LNCAP (cell line): Measurements from ENCODE around the gene NAA60.

Experiments
- CTCF ChIP-seq: fragments of 450-650 bp; IDR thresholded peaks from 2 replicates; pipeline ENCODE4 v1.5.1; 2017; ENCODE audit warnings: mild to moderate bottlenecking

Gene NAA60

GRCh38 chr16:3480901-3481695, 37.6 kb downstream of the NAA60 start:
- no peak for TF ChIP-seq CTCF

GRCh38 chr16:3481696-3482658, 38.5 kb downstream of the NAA60 start:
- TF ChIP-seq CTCF, result no peak

- TF ChIP-seq CTCF, result no peak
Observed at GRCh38 chr16:3482659-3483241, 39.3 kb downstream of the NAA60 start.

GRCh38 chr16:3484318-3485096, 41.0 kb downstream of the NAA60 start:
- no peak for TF ChIP-seq CTCF

GRCh38 chr16:3485097-3485745, 41.7 kb downstream of the NAA60 start:
- TF ChIP-seq CTCF, result no peak

GRCh38 chr16:3485821-3486505, 42.5 kb downstream of the NAA60 start:
- TF ChIP-seq CTCF, result no peak
